Measurements from ENCODE around the gene UBR4. TPM values are rescaled to one million over a fixed set of nuclear protein-coding genes. Genes with fewer than 3 reads are reported as not detected.
"Not testable (repeated sequence)": the region's sequence is repeated elsewhere in the genome, so short reads cannot be mapped to it uniquely, and the experiment has no call there.

The UBR4 gene
- total RNA-seq, 1 experiment from 2014 or later, result 107 TPM

GRCh38 chr1:19232524-19232846, 22.4 kb upstream of the UBR4 start:
- H3K9me3 ChIP-seq (ENCODE audit: control insufficient read depth in 1 of 2, insufficient read depth in 1 of 2, low read depth in 1 of 2, low read length in 2 of 2), result no peaks in the 10 kb centered on the region
- intact Hi-C loops (cut with micrococcal nuclease), result no loop called here
- H3K9me2 ChIP-seq (ENCODE audit: insufficient read depth), result no peaks in the 10 kb centered on the region
- TF ChIP-seq SP1 (IDR thresholded peaks at IDR 0.05; ENCODE audit: low read depth), result no peak
- TF ChIP-seq, protein P1, sequence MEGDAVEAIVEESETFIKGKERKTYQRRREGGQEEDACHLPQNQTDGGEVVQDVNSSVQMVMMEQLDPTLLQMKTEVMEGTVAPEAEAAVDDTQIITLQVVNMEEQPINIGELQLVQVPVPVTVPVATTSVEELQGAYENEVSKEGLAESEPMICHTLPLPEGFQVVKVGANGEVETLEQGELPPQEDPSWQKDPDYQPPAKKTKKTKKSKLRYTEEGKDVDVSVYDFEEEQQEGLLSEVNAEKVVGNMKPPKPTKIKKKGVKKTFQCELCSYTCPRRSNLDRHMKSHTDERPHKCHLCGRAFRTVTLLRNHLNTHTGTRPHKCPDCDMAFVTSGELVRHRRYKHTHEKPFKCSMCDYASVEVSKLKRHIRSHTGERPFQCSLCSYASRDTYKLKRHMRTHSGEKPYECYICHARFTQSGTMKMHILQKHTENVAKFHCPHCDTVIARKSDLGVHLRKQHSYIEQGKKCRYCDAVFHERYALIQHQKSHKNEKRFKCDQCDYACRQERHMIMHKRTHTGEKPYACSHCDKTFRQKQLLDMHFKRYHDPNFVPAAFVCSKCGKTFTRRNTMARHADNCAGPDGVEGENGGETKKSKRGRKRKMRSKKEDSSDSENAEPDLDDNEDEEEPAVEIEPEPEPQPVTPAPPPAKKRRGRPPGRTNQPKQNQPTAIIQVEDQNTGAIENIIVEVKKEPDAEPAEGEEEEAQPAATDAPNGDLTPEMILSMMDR (IDR thresholded peaks at IDR 0.05 in 2 of 3, conservative IDR thresholded peaks at IDR 0.05 in 1 of 3; ENCODE audit: borderline replicate concordance in 1 of 3, insufficient read depth in 1 of 3, low read depth in 2 of 3, low read length in 2 of 3), result 0 out of 6 replicates have a peak, but pooled peaks of 2 of the 3 experiments have one; percentile 12 to 24
- peaks cover 5% of the 10 kb centered on the region; the same call in 1 of the 2 replicates for H3K79me2 ChIP-seq (ENCODE audit: insufficient read depth, low read length)
- no TSS peak for BruUV-seq (replicated peaks)
- peak; percentile 62 for ATAC-seq
- DNase-seq (ENCODE audit: low read depth, low spot score), result no peak
- peaks cover 47 to 53% of the 10 kb centered on the region in 2 experiments for H3K36me3 ChIP-seq (ENCODE audit: control insufficient read depth in 1 of 2, insufficient read depth in 2 of 2, low read length in 2 of 2)
- POLR2A ChIA-PET, result no interaction called here
- no peaks in the 10 kb centered on the region for H3K27me3 ChIP-seq (ENCODE audit: insufficient read depth, low read length)
- no peaks in the 10 kb centered on the region for H3K4me1 ChIP-seq (ENCODE audit: control insufficient read depth in 1 of 2, insufficient read depth in 2 of 2, low read length in 2 of 2)
- no peak overlapping the region for H3K9ac ChIP-seq (ENCODE audit: low read length)
- no peak overlapping the region for H3K4me2 ChIP-seq (ENCODE audit: low read length)
- no peaks in the 10 kb centered on the region; the same call in 1 of the 2 replicates for H4K20me1 ChIP-seq (ENCODE audit: insufficient read depth)
- no peak overlapping the region for H3K27ac ChIP-seq (ENCODE audit: low read depth, low read length)
- no peak overlapping the region for H3K4me3 ChIP-seq (replicated peaks in 1 of 2; ENCODE audit: low read depth in 1 of 2, low read length in 2 of 2)
- RAD21 ChIA-PET (ENCODE audit: low non-redundant PET in 1 of 2, low total read pairs in 2 of 2, uncharacterized antibody in 2 of 2, unreplicated experiment in 2 of 2), result no interaction called here
- no peak overlapping the region for H2AFZ ChIP-seq (ENCODE audit: low read depth, low read length, poor library complexity, severe bottlenecking)
- CTCF ChIA-PET, result interaction anchor here (1.4 kb wide), 1 partner anchor 9 kb away, joined by 3 read pairs; no protein-coding TSS in a partner anchor

DNA sequence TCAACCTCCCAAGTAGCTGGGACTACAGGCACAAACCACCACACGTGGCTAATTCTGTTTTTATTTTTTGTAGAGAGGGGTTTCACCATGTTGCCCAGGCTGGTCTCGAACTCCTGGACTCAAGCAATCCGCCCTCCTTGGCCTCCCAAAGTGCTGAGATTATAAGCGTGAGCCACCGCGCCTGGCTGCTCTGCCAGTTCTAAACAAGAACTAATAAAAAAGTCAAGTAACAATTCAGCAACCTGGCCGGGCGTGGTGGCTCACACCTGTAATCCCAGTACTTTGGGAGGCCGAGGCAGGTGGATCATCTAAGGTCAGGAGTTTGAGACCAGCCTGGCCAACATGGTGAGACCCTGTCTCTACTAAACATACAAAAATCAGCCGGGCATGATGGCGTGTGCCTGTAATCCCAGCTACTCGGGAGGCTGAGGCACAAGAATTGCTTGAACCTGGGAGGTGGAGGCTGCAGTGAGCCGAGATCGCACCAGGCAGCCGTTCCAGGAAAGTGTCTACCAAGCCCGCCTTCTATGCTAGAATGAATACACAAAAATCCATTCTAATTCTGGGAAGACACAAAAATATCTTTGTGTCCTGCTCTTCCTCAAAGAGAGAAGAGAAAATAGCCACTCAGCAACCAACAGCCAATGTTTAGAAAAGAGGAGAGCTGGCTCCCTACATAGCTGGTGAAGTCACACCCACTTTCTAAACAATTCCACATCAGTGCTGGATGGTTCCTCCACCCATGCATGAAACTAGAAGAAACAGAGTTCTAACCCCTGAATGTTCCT, 21.9 kb upstream of the UBR4 start:
- H4K20me1 ChIP-seq (ENCODE audit: insufficient read depth); H3K27ac ChIP-seq (ENCODE audit: low read depth, low read length); H2AFZ ChIP-seq (ENCODE audit: low read depth, low read length, poor library complexity, severe bottlenecking); intact Hi-C loops (cut with micrococcal nuclease); H3K4me1 ChIP-seq (ENCODE audit: control insufficient read depth in 1 of 2, insufficient read depth in 2 of 2, low read length in 2 of 2); POLR2A ChIA-PET; H3K9ac ChIP-seq (ENCODE audit: low read length); H3K79me2 ChIP-seq (ENCODE audit: insufficient read depth, low read length); DNase-seq (ENCODE audit: low read depth, low spot score); H3K27me3 ChIP-seq (ENCODE audit: insufficient read depth, low read length); H3K9me3 ChIP-seq (ENCODE audit: control insufficient read depth in 1 of 2, insufficient read depth in 1 of 2, low read depth in 1 of 2, low read length in 2 of 2); RAD21 ChIA-PET (ENCODE audit: low non-redundant PET in 1 of 2, low total read pairs in 2 of 2, uncharacterized antibody in 2 of 2, unreplicated experiment in 2 of 2); H3K4me3 ChIP-seq (replicated peaks in 1 of 2; ENCODE audit: low read depth in 1 of 2, low read length in 2 of 2); H3K4me2 ChIP-seq (ENCODE audit: low read length); BruUV-seq (replicated peaks); H3K9me2 ChIP-seq (ENCODE audit: insufficient read depth): not testable (repeated sequence)
- ATAC-seq, result 0 out of 2 replicates have a peak, but pooled peaks have one; percentile 17
- CTCF ChIA-PET, result interaction anchor here (1.4 kb wide), 1 partner anchor 9 kb away, joined by 3 read pairs; no protein-coding TSS in a partner anchor
- peaks cover 46 to 53% of the 10 kb centered on the region in 2 experiments for H3K36me3 ChIP-seq (ENCODE audit: control insufficient read depth in 1 of 2, insufficient read depth in 2 of 2, low read length in 2 of 2)

Measured in HCT116 (cell line).